Bone marrow (tissue), 2 donors: ENCODE measurements around the gene PDGFA.

Experiments used
- DNase-seq, 2 donors: peaks; one replicate each; lab custom pipeline; 2025; lab: John Stamatoyannopoulos, UW

PDGFA gene

GRCh38 chr7:489876-490275, 29.8 kb downstream of the PDGFA start:
- no peak for DNase-seq

- no peak for DNase-seq
These were observed 33.4 kb downstream of the PDGFA start for GRCh38 chr7:486216-486743.

GRCh38 chr7:485188-486081, 34.2 kb downstream of the PDGFA start:
- DNase-seq, result no peak

GRCh38 chr7:484356-485101, 35.1 kb downstream of the PDGFA start:
- no peak for DNase-seq

GRCh38 chr7:483656-484355, 35.8 kb downstream of the PDGFA start:
- no peak for DNase-seq

GRCh38 chr7:482521-483083, 37.0 kb downstream of the PDGFA start:
- no peak for DNase-seq

GRCh38 chr7:481219-481930, 38.3 kb downstream of the PDGFA start:
- DNase-seq, result no peak

- DNase-seq, result no peak
These were observed 39.0 kb downstream of the PDGFA start for GRCh38 chr7:480531-481218.

- DNase-seq, result no peak
These were observed 39.6 kb downstream of the PDGFA start for GRCh38 chr7:479948-480499.

GRCh38 chr7:479115-479947, 40.3 kb downstream of the PDGFA start:
- DNase-seq, result no peak

GRCh38 chr7:477626-478220, 41.9 kb downstream of the PDGFA start:
- no peak for DNase-seq

- DNase-seq, result no peak
These were observed 42.8 kb downstream of the PDGFA start for GRCh38 chr7:476736-477360.

- DNase-seq, result no peak
These were observed 43.6 kb downstream of the PDGFA start for GRCh38 chr7:475951-476441.

- DNase-seq, result no peak
These were observed 44.3 kb downstream of the PDGFA start for GRCh38 chr7:475425-475728.

- DNase-seq, result no peak
These were observed 44.8 kb downstream of the PDGFA start for GRCh38 chr7:474605-475424.

- no peak for DNase-seq
These were observed 45.6 kb downstream of the PDGFA start for GRCh38 chr7:473870-474604.

GRCh38 chr7:473211-473734, 46.4 kb downstream of the PDGFA start:
- DNase-seq, result no peak
